Neural progenitor cell (in vitro differentiated cells): ENCODE measurements around the gene LRRC32. TPM values are rescaled to one million over a fixed set of nuclear protein-coding genes. Genes with fewer than 3 reads are reported as not detected.
A peak's percentile ranks its signal among the peaks of the same experiment; 100 is the strongest.

Experiments used
- DNase-seq: peaks from one replicate; pipeline ENCODE4 v3.0.0-alpha.2; 2016; ENCODE audit warnings: low spot score
- H2AFZ ChIP-seq: fragments of 200-600 bp; sonication (generic); replicated peaks from 2 replicates; pipeline ENCODE4 v1.6.1; 2016; ENCODE audit warnings: antibody characterized with exemption
- H3F3A ChIP-seq: fragments of 200-600 bp; sonication (generic); 2 replicates; pipeline ENCODE4 v1.6.1; 2016; ENCODE audit warnings: antibody characterized with exemption, low read depth
- H3K27ac ChIP-seq: fragments of 200-600 bp; sonication (generic); 2 replicates; pipeline ENCODE4 v1.5.1; 2016; ENCODE audit warnings: mild to moderate bottlenecking
- H3K27me3 ChIP-seq: fragments of 200-600 bp; sonication (generic); 2 replicates; pipeline ENCODE4 v1.6.1; 2016; ENCODE audit warnings: mild to moderate bottlenecking, moderate library complexity
- H3K36me3 ChIP-seq: fragments of 200-600 bp; sonication (generic); 2 replicates; pipeline ENCODE4 v1.5.1; 2016
- H3K4me1 ChIP-seq: fragments of 200-600 bp; sonication (generic); 2 replicates; pipeline ENCODE4 v1.6.1; 2016; ENCODE audit warnings: mixed run types
- H3K4me2 ChIP-seq: fragments of 200-600 bp; sonication (generic); 2 replicates; pipeline ENCODE4 v1.6.1; 2016
- H3K4me3 ChIP-seq: fragments of 200-600 bp; sonication (generic); 2 replicates; pipeline ENCODE4 v1.5.1; 2016
- H3K79me2 ChIP-seq: fragments of 200-600 bp; sonication (generic); 2 replicates; pipeline ENCODE4 v1.6.1; 2016; ENCODE audit warnings: low read depth
- H3K9ac ChIP-seq: fragments of 200-600 bp; sonication (generic); 2 replicates; pipeline ENCODE4 v1.6.1; 2016
- H3K9me3 ChIP-seq: fragments of 200-600 bp; sonication (generic); 2 replicates; pipeline ENCODE4 v1.5.1; 2016; ENCODE audit warnings: low read depth
- H4K20me1 ChIP-seq: fragments of 200-600 bp; sonication (generic); 2 replicates; pipeline ENCODE4 v1.6.1; 2016; ENCODE audit warnings: low read depth
- H3K27ac Mint-ChIP-seq: 3 replicates; pipeline ENCODE4 v1.8.0; 2021; ENCODE audit warnings: mixed read lengths
- H3K27me3 Mint-ChIP-seq: 2 replicates; pipeline ENCODE4 v1.8.0; 2022; ENCODE audit warnings: low read depth, mild to moderate bottlenecking, inconsistent platforms, moderate library complexity, mixed read lengths; ENCODE audit not compliant: insufficient read depth
- H3K36me3 Mint-ChIP-seq: 3 replicates; pipeline ENCODE4 v1.8.0; 2021; ENCODE audit warnings: mixed read lengths
- H3K4me1 Mint-ChIP-seq: 3 replicates; pipeline ENCODE4 v1.8.0; 2021; ENCODE audit warnings: mixed read lengths
- H3K4me3 Mint-ChIP-seq: 3 replicates; pipeline ENCODE4 v1.8.0; 2021; ENCODE audit warnings: mild to moderate bottlenecking, moderate library complexity, mixed read lengths
- H3K9me3 Mint-ChIP-seq: 3 replicates; pipeline ENCODE4 v1.8.0; 2020; ENCODE audit warnings: mixed read lengths
- CTCF ChIP-seq: fragments of 200-600 bp; sonication (generic); IDR thresholded peaks from 2 replicates; pipeline ENCODE4 v1.5.1; 2017; ENCODE audit warnings: antibody characterized with exemption, mild to moderate bottlenecking
- EZH2 ChIP-seq: fragments of 200-600 bp; sonication (generic); IDR thresholded peaks from 2 replicates; pipeline ENCODE4 v1.6.1; 2017; ENCODE audit warnings: antibody characterized with exemption, mild to moderate bottlenecking, moderate library complexity
- EZH2phosphoT487 ChIP-seq: fragments of 200-600 bp; sonication (generic); IDR thresholded peaks from 2 replicates; pipeline ENCODE4 v1.6.1; 2017; ENCODE audit warnings: antibody characterized with exemption
- total RNA-seq: library from RNA; depleted of rRNA; stranded (reverse); fragments of >200 nt; gene quantifications from 2 replicates; pipeline ENCODE4 v1.2.3, GENCODE V29; 2015; ENCODE audit warnings: low replicate concordance

LRRC32 gene
- total RNA-seq, 1 donor from 2014 or later: 0.21 TPM

- H3K36me3 Mint-ChIP-seq: no peaks in the 10 kb centered on the region
- Histone ChIP-seq H3K36me3 (no peaks in the 10 kb centered on the region), H3K4me2 (no peak overlapping the region), H3K4me1 (no peaks in the 10 kb centered on the region), H3K9ac (no peak overlapping the region), H3K27ac (no peak overlapping the region), H3K27me3 (no peaks in the 10 kb centered on the region), H3F3A (no peaks in the 10 kb centered on the region), H3K9me3 (no peaks in the 10 kb centered on the region), H2AFZ (no peak overlapping the region), H3K79me2 (no peaks in the 10 kb centered on the region), H4K20me1 (no peaks in the 10 kb centered on the region), H3K4me3 (no peak overlapping the region)
- TF ChIP-seq EZH2: no peak
- TF ChIP-seq EZH2phosphoT487: no peak
- no peak for TF ChIP-seq CTCF
- peaks cover 10% of the 10 kb centered on the region for H3K27me3 Mint-ChIP-seq
- peak overlapping the region; percentile 85 for H3K27ac Mint-ChIP-seq
- H3K4me1 Mint-ChIP-seq: peaks cover 21% of the 10 kb centered on the region
- no peak for DNase-seq
- H3K4me3 Mint-ChIP-seq: no peak overlapping the region
- H3K9me3 Mint-ChIP-seq: no peaks in the 10 kb centered on the region
These were observed 13.1 kb downstream of the LRRC32 start for GRCh38 chr11:76657187-76658170.

GRCh38 chr11:76656571-76657081 is 13.9 kb downstream of the LRRC32 start:
- no peak for TF ChIP-seq CTCF
- no peak for TF ChIP-seq EZH2phosphoT487
- Histone ChIP-seq H3K27ac (no peak overlapping the region), H4K20me1 (no peaks in the 10 kb centered on the region), H2AFZ (no peak overlapping the region), H3K4me1 (no peaks in the 10 kb centered on the region), H3K4me3 (no peak overlapping the region), H3K79me2 (no peaks in the 10 kb centered on the region), H3F3A (no peaks in the 10 kb centered on the region), H3K4me2 (no peak overlapping the region), H3K27me3 (no peaks in the 10 kb centered on the region), H3K9ac (no peak overlapping the region), H3K36me3 (no peaks in the 10 kb centered on the region), H3K9me3 (no peaks in the 10 kb centered on the region)
- Mint-ChIP-seq H3K36me3 (no peaks in the 10 kb centered on the region), H3K4me1 (peaks cover 21% of the 10 kb centered on the region), H3K27me3 (peaks cover 10% of the 10 kb centered on the region), H3K9me3 (no peaks in the 10 kb centered on the region), H3K27ac (peak overlapping the region; percentile 85), H3K4me3 (no peak overlapping the region)
- DNase-seq: no peak

GRCh38 chr11:76656050-76656531 is 14.5 kb downstream of the LRRC32 start:
- Histone ChIP-seq H4K20me1 (no peaks in the 10 kb centered on the region), H3K27me3 (no peaks in the 10 kb centered on the region), H3K9me3 (no peaks in the 10 kb centered on the region), H3K9ac (no peak overlapping the region), H3K79me2 (no peaks in the 10 kb centered on the region), H3K4me3 (no peak overlapping the region), H3K4me2 (no peak overlapping the region), H3K36me3 (no peaks in the 10 kb centered on the region), H3K4me1 (no peaks in the 10 kb centered on the region), H2AFZ (no peak overlapping the region), H3F3A (no peaks in the 10 kb centered on the region), H3K27ac (no peak overlapping the region)
- Mint-ChIP-seq H3K27me3 (peaks cover 10% of the 10 kb centered on the region), H3K9me3 (no peaks in the 10 kb centered on the region), H3K4me3 (no peak overlapping the region), H3K4me1 (peaks cover 21% of the 10 kb centered on the region), H3K36me3 (no peaks in the 10 kb centered on the region), H3K27ac (no peak overlapping the region)
- TF ChIP-seq EZH2phosphoT487: no peak
- no peak for TF ChIP-seq CTCF
- TF ChIP-seq EZH2: no peak
- no peak for DNase-seq
